ENCODE data around the gene ZBTB7B.

ZBTB7B gene

DNA sequence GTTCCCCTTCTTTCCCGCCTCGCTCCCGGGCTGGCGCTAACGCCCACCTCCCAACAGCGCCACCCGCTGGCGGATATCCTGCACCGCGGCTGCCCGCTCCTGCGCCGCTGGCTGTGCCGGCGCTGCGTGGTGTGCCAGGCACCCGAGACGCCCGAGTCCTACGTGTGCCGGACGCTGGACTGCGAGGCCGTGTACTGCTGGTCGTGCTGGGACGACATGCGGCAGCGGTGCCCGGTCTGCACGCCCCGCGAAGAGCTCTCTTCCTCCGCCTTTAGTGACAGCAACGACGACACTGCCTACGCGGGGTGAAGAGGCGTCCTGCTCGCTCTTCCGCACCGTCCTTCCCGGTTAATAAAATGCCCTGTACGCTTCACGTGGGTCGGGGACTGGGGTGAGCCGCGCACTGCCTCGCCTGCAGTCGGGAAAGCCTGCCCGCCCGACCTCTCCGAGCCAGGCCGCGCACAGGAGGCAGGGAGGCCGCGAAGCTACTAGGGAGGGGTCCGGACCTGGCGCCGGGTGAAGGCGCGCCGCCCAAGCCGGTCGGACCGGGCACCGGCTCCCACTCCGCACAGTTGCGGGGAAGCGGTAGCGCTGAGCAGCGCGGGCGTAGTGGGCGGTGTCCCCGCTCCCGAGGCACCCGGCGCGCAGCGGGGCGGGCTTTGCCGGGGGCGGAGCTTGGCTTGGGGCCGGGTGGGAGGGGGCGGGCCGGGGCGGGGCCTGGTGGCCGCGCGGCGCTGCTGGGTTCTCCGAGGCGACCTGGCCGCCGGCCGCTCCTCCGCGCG is 48.1 kb downstream of the ZBTB7B start, which contains the start of gene ADAM15:
TSS of gene ADAM15 (plus strand) at position 757 of the 782 bp plus-strand sequence. CDS start 71 bp downstream, outside the sequence.
- H3K4me3 ChIP-seq (ENCODE audit: low read depth, low read length): peak within 1 kb of the TSS; percentile 67
- DNase-seq (ENCODE audit: low read depth, low spot score): peak; percentile 60
- TF ChIP-seq, protein P1, sequence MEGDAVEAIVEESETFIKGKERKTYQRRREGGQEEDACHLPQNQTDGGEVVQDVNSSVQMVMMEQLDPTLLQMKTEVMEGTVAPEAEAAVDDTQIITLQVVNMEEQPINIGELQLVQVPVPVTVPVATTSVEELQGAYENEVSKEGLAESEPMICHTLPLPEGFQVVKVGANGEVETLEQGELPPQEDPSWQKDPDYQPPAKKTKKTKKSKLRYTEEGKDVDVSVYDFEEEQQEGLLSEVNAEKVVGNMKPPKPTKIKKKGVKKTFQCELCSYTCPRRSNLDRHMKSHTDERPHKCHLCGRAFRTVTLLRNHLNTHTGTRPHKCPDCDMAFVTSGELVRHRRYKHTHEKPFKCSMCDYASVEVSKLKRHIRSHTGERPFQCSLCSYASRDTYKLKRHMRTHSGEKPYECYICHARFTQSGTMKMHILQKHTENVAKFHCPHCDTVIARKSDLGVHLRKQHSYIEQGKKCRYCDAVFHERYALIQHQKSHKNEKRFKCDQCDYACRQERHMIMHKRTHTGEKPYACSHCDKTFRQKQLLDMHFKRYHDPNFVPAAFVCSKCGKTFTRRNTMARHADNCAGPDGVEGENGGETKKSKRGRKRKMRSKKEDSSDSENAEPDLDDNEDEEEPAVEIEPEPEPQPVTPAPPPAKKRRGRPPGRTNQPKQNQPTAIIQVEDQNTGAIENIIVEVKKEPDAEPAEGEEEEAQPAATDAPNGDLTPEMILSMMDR (IDR thresholded peaks at IDR 0.05; ENCODE audit: low read depth, low read length): peak; percentile 84
- in situ Hi-C loops (cut with HindIII; ENCODE audit: low sequenced_read_pairs): no loop called here

DNA sequence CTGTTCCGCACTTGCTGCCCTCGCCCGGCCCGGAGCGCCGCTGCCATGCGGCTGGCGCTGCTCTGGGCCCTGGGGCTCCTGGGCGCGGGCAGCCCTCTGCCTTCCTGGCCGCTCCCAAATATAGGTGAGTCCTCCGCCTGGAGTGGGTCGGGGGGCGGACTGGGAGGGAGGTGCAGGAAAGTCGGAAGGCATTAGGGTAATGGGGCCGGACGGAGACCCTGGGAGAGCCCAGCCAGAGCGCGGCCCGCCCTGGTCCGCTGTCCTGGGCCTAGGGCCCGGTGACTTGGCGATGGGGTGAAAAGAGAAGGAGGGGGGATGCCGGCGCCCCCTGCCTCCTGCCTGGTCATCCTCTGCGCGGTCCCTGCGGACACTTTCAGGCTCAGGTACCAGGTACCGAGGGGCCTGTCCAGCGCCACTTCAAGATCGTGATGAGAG is 48.8 kb downstream of the ZBTB7B start:
- no peak for DNase-seq (ENCODE audit: low read depth, low spot score)
- in situ Hi-C loops (cut with HindIII; ENCODE audit: low sequenced_read_pairs): no loop called here
- TF ChIP-seq, protein P1 (IDR thresholded peaks at IDR 0.05; ENCODE audit: low read depth, low read length): no peak
- H3K4me3 ChIP-seq (ENCODE audit: low read depth, low read length): peak overlapping the region; percentile 67

DNA sequence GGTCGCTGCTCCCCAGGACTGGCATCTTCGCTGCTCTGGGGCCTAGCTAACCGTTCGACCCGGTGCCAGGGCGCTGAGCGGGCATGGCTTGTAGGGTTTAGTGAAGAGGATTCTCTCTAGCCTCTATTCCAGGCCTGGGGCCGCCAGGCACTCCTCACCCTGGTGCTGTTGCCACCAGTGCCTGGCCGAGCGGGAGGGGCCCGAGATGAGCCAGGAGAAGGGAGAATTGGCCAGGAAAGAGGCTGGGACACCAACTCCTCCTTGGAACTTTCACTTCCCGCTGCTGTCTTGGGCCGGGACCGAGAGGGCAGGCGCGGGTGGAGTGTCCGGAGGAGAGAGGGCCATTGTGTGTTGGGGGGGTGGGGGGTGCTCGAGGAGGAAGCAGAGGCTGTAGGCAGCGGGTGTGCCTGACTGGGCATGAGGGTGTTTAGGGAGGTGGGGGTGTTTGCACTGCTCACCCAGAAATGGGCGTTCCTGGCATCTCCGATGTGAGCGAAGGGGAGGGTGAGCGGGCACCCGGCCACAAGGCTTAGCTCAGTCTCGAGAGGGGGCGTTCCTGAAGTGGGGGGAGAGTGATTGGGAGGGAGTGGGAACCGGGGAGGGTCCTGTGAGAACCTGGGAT is 49.3 kb downstream of the ZBTB7B start:
- TF ChIP-seq, protein P1 (IDR thresholded peaks at IDR 0.05; ENCODE audit: low read depth, low read length): no peak
- in situ Hi-C loops (cut with HindIII; ENCODE audit: low sequenced_read_pairs): no loop called here
- H3K4me3 ChIP-seq (ENCODE audit: low read depth, low read length): peak overlapping the region; percentile 67
- peak; percentile 19 for DNase-seq (ENCODE audit: low read depth, low spot score)

DNA sequence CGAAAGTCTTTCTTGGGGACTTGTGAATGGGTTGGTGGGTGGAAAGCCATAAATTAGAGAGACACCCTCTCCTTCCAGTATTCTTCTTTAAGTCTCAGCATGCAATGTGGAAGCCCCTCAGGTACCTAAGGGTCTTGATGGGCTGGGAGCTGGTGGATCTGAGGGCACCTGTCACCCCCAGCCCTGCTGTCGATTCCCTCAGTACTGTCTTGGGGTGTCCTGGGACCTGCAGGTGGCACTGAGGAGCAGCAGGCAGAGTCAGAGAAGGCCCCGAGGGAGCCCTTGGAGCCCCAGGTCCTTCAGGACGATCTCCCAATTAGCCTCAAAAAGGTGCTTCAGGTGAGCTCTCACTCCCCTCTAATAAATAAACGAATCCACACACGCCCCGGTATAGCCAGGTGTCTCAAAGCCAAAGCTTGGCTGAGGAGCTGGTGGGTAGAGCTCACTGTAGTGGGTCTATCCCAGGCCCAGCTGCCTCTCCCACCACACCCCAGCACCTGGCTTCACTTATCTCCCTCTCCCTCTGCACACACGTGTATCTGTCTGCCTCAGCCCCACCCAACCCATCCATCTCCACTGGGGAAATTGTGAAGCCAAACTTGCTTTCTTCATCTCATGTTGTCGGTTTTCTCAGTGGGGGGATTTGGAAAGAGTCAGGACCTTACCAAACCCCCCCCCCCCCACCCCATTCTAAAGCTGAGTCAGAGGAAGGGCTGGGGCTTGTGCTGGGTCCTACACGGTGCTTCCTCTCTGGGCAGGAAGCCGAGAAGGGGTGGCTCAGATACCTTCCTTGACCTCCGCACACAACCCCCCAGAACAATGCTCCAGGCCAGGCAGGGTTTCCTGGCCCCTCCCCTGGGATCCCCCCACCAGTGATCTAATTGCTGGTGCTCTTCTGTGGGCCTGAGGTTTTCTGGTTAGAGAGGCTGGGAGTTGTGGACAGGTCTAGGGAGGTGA is 50.1 kb downstream of the ZBTB7B start:
- peak overlapping the region; percentile 67 for H3K4me3 ChIP-seq (ENCODE audit: low read depth, low read length)
- no peak for DNase-seq (ENCODE audit: low read depth, low spot score)
- TF ChIP-seq, protein P1 (IDR thresholded peaks at IDR 0.05; ENCODE audit: low read depth, low read length): peak; percentile 37
- in situ Hi-C loops (cut with HindIII; ENCODE audit: low sequenced_read_pairs): no loop called here

DNA sequence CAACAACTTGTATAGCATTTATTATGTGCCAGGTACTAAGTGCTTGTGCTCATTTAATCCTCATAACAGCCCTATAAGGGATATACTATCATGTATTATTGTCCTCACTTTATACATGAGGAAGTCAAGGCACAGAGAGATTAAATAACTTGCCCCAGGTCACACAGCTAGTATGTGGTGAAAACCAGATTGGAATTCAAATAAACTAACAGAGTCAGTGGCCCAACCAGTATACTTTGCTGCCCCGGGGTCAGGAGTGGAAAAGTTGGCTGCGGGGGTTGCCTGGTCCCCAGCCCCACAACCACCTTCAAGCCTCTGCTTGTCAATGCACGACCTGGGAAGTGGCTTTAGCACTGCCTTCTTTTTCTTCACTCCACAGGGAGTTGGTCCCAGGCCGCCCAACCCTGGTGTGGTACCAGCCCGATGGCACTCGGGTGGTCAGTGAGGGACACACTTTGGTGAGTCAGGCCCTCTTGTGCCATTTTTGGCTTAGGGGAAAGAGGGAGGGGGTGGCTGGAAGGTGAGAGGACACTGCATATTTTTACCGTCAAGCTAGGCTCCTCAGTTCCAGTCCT is 51.0 kb downstream of the ZBTB7B start:
- DNase-seq (ENCODE audit: low read depth, low spot score): no peak
- in situ Hi-C loops (cut with HindIII; ENCODE audit: low sequenced_read_pairs): no loop called here
- no peak overlapping the region for H3K4me3 ChIP-seq (ENCODE audit: low read depth, low read length)
- TF ChIP-seq, protein P1 (IDR thresholded peaks at IDR 0.05; ENCODE audit: low read depth, low read length): no peak

DNA sequence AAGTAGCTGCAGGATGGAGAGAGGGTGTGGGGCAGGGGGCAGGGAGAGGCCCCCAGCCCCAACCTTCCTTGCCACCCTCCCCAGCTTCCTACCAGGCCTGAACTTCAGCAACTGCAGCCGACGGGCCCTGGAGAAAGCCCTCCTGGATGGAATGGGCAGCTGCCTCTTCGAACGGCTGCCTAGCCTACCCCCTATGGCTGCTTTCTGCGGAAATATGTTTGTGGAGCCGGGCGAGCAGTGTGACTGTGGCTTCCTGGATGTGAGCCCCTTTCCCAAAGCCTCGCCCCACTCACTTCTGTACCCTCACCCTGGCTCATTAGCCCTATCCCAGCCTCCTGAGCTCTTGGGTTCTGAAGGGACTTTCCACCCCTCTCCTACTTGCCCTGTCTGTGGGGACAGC is 54.5 kb downstream of the ZBTB7B start:
- no peak overlapping the region for H3K4me3 ChIP-seq (ENCODE audit: low read depth, low read length)
- in situ Hi-C loops (cut with HindIII; ENCODE audit: low sequenced_read_pairs): no loop called here
- no peak for DNase-seq (ENCODE audit: low read depth, low spot score)
- TF ChIP-seq, protein P1 (IDR thresholded peaks at IDR 0.05; ENCODE audit: low read depth, low read length): no peak
